HepG2 (cell line): ENCODE results near the gene PDE3B. TPM values are rescaled to one million over a fixed set of nuclear protein-coding genes. Genes with fewer than 3 reads are reported as not detected.
A peak's percentile ranks its signal among the peaks of the same experiment; 100 is the strongest.

Experiments
- ARID4A ChIP-seq: sonication (generic); formaldehyde crosslinking; IDR thresholded peaks from 2 replicates; pipeline ENCODE4 v1.5.0; 2020; ENCODE audit warnings: mild to moderate bottlenecking, missing genetic modification reagents, borderline replicate concordance
- ATF2 ChIP-seq: sonication (generic); formaldehyde crosslinking; IDR thresholded peaks from 2 replicates; pipeline ENCODE4 v1.4.0; 2020; ENCODE audit warnings: missing genetic modification reagents
- GZF1 ChIP-seq: sonication (generic); formaldehyde crosslinking; IDR thresholded peaks from 2 replicates; pipeline ENCODE4 v1.5.1; 2020; ENCODE audit warnings: mild to moderate bottlenecking, missing genetic modification reagents
- HOXA5 ChIP-seq: sonication (generic); formaldehyde crosslinking; IDR thresholded peaks from 2 replicates; pipeline ENCODE4 v1.4.0; 2020; ENCODE audit warnings: missing genetic modification reagents
- MLXIP ChIP-seq: sonication (generic); formaldehyde crosslinking; IDR thresholded peaks from 2 replicates; pipeline ENCODE4 v1.9.0; 2021; ENCODE audit warnings: missing genetic modification reagents, borderline replicate concordance
- PHF20 ChIP-seq: sonication (generic); formaldehyde crosslinking; IDR thresholded peaks from 2 replicates; pipeline ENCODE4 v1.5.0; 2020; ENCODE audit warnings: mild to moderate bottlenecking, missing genetic modification reagents
- POGK ChIP-seq: sonication (generic); formaldehyde crosslinking; conservative IDR thresholded peaks from 2 replicates; pipeline ENCODE4 v1.8.0; 2022; ENCODE audit warnings: mild to moderate bottlenecking, moderate library complexity, missing genetic modification reagents
- RBM22 ChIP-seq: fragments of 200-400 bp; formaldehyde crosslinking; optimal IDR thresholded peaks from 2 replicates; pipeline ENCODE3; 2017; ENCODE audit warnings: mild to moderate bottlenecking, low read length, moderate library complexity
- SCMH1 ChIP-seq: sonication (generic); formaldehyde crosslinking; IDR thresholded peaks from 2 replicates; pipeline ENCODE4 v1.9.0; 2021; ENCODE audit warnings: missing genetic modification reagents, mild to moderate bottlenecking, borderline replicate concordance
- THAP11 ChIP-seq: IDR thresholded peaks from 2 replicates; pipeline ENCODE4 v1.6.1; 2016; ENCODE audit warnings: missing biosample characterization, missing genetic modification reagents
- ZFP91 ChIP-seq: sonication (generic); formaldehyde crosslinking; IDR thresholded peaks from 2 replicates; pipeline ENCODE4 v1.9.0; 2022; ENCODE audit warnings: missing genetic modification reagents, mild to moderate bottlenecking, borderline replicate concordance
- ZNF205 ChIP-seq: IDR thresholded peaks from 2 replicates; pipeline ENCODE4 v1.6.1; 2018; ENCODE audit warnings: missing biosample characterization, missing genetic modification reagents
- ZNF597 ChIP-seq: sonication (generic); formaldehyde crosslinking; IDR thresholded peaks from 2 replicates; pipeline ENCODE4 v1.5.0; 2020; ENCODE audit warnings: missing genetic modification reagents
- ZNF781 ChIP-seq: sonication (generic); formaldehyde crosslinking; IDR thresholded peaks from 2 replicates; pipeline ENCODE4 v1.5.1; 2020; ENCODE audit warnings: borderline replicate concordance, mild to moderate bottlenecking, missing genetic modification reagents; ENCODE audit errors: not compliant biosample characterization
- polyA plus RNA-seq, 8 experiments: library from polyadenylated mRNA; depleted of rRNA in 3 of 8; stranded (reverse) in 7 of 8; unstranded in 1 of 8; fragments of >200 nt; fragmentation: Illumina TruSeq in 4 of 8; extraction: Trizol in 4 of 8; gene quantifications; 2 replicates each; pipeline versions ENCODE4 v1.2.1 to v1.2.3, GENCODE V29; 2011 to 2016; ENCODE audit warnings: low read depth in 4 of 8, missing spikeins in 1 of 8, mixed read lengths in 1 of 8; ENCODE audit not compliant: insufficient read depth in 1 of 8
- total RNA-seq, 5 experiments: library from RNA; depleted of rRNA; stranded (reverse); fragments of >200 nt; fragmentation: Illumina TruSeq; extraction: Trizol; gene quantifications; 2 replicates each; pipeline ENCODE4 v1.2.3, GENCODE V29; 2016; ENCODE audit warnings: low read depth in 1 of 5

The PDE3B gene
- total and polyA plus RNA-seq, 2 of the 13 experiments (the other 11 are each of a cell fraction or from before 2014, with no cell fraction given) = 14.1 to 26.5 TPM

GRCh38 chr11:14644226-14645014 lies 816 bp downstream of the PDE3B start (continued):
- TF ChIP-seq ARID4A (CRISPR knock-in tag) = peak; percentile 57
- TF ChIP-seq ZNF205 (CRISPR knock-in tag) = peak; percentile 7; the same call in 1 of the 2 replicates
- TF ChIP-seq ZFP91 (CRISPR knock-in tag) = peak; percentile 54
- peak; percentile 83; the same call in 1 of the 2 replicates for TF ChIP-seq GZF1 (CRISPR knock-in tag)
- no peak for TF ChIP-seq SCMH1 (CRISPR knock-in tag)
- TF ChIP-seq HOXA5 (CRISPR knock-in tag) = no peak
- TF ChIP-seq PHF20 (CRISPR knock-in tag) = peak; percentile 50; the same call in 1 of the 2 replicates
- no peak for TF ChIP-seq MLXIP
- TF ChIP-seq ATF2 (CRISPR knock-in tag) = peak; percentile 35; the same call in 1 of the 2 replicates
- 0 out of 2 replicates have a peak, but pooled peaks have one; percentile 10 for TF ChIP-seq THAP11 (CRISPR knock-in tag)
- peak; percentile 61 for TF ChIP-seq POGK (CRISPR knock-in tag)
- TF ChIP-seq RBM22 = no peak
- TF ChIP-seq ZNF597 (CRISPR knock-in tag) = no peak
- peak; percentile 67 for TF ChIP-seq ZNF781 (CRISPR knock-in tag)
